Gastroesophageal sphincter (tissue), 3 donors: ENCODE measurements around the gene VEGFD.

Source experiments
- CTCF ChIP-seq, 4 experiments: fragments of 200-600 bp in 2 of 4; fragments of 450-650 bp in 2 of 4; sonication (generic) in 1 of 4; IDR thresholded peaks; one replicate each; pipeline ENCODE4 v1.5.1; 2017 to 2019; ENCODE audit warnings: antibody characterized with exemption in 4 of 4, mild to moderate bottlenecking in 2 of 4, moderate library complexity in 2 of 4
- EP300 ChIP-seq: sonication (generic); formaldehyde crosslinking; IDR thresholded peaks from one replicate; pipeline ENCODE4 v1.6.1; 2017; ENCODE audit warnings: antibody characterized with exemption, mild to moderate bottlenecking
- POLR2A ChIP-seq, 2 donors: fragments of 450-650 bp; IDR thresholded peaks; one replicate each; pipeline ENCODE4 v1.6.1; 2017; ENCODE audit warnings: antibody characterized with exemption in 2 of 2, mild to moderate bottlenecking in 2 of 2, moderate library complexity in 1 of 2
- POLR2AphosphoS5 ChIP-seq: sonication (generic); formaldehyde crosslinking; IDR thresholded peaks from one replicate; pipeline ENCODE4 v1.6.1; 2017; ENCODE audit warnings: antibody characterized with exemption

- TF ChIP-seq CTCF (IDR thresholded peaks at IDR 0.05), result no peak
- no peak for TF ChIP-seq EP300
- TF ChIP-seq POLR2A (IDR thresholded peaks at IDR 0.05), result no peak
- TF ChIP-seq POLR2AphosphoS5, result no peak
These were observed 61.7 kb downstream of the VEGFD start for GRCh38 chrX:15322472-15322871.
